Gastrocnemius medialis (tissue), 4 donors: ENCODE data around the gene IGF1R. TPM values are rescaled to one million over a fixed set of nuclear protein-coding genes. Genes with fewer than 3 reads are reported as not detected.

Experiments used
- ATAC-seq, 2 donors: fragments of 150-250 bp; one replicate each; pipeline ENCODE4 v1.9.1; 2016
- DNase-seq, 2 donors: peaks; one replicate each; pipeline ENCODE4 v3.0.0-alpha.2; 2019
- H3K27ac ChIP-seq, 4 donors: fragments of 200-600 bp; sonication (generic); 1 replicate in 1 of 4; 2 replicates in 3 of 4; pipeline ENCODE4 v1.5.1; 2016 to 2018; ENCODE audit warnings: mild to moderate bottlenecking in 2 of 4, moderate library complexity in 1 of 4
- H3K27me3 ChIP-seq, 3 donors: fragments of 200-600 bp; sonication (generic) in 2 of 3; 1 replicate in 1 of 3; 2 replicates in 2 of 3; pipeline versions ENCODE4 v1.5.1 to v1.6.0; 2016 to 2019; ENCODE audit warnings: mild to moderate bottlenecking in 1 of 3, moderate library complexity in 1 of 3
- H3K36me3 ChIP-seq, 2 donors: fragments of 200-600 bp; sonication (generic) in 1 of 2; one replicate each; pipeline ENCODE4 v1.5.1; 2017 to 2018
- H3K4me1 ChIP-seq, 2 donors: fragments of 200-600 bp; sonication (generic) in 1 of 2; one replicate each; pipeline ENCODE4 v1.5.1; 2016 to 2017; ENCODE audit warnings: mild to moderate bottlenecking in 2 of 2
- H3K4me3 ChIP-seq, 4 donors: fragments of 200-600 bp; sonication (generic) in 3 of 4; 1 replicate in 1 of 4; 2 replicates in 3 of 4; pipeline ENCODE4 v1.5.1; 2016 to 2019; ENCODE audit warnings: mild to moderate bottlenecking in 2 of 4
- H3K9me3 ChIP-seq, 3 donors: fragments of 200-600 bp; sonication (generic) in 2 of 3; 1 replicate in 1 of 3; 2 replicates in 2 of 3; pipeline ENCODE4 v1.5.1; 2016 to 2019
- POLR2A ChIP-seq, 2 donors: fragments of 450-650 bp; IDR thresholded peaks; one replicate each; pipeline ENCODE4 v1.6.1; 2017; ENCODE audit warnings: antibody characterized with exemption in 2 of 2, mild to moderate bottlenecking in 2 of 2, moderate library complexity in 2 of 2
- in situ Hi-C, 4 donors: fragments of 200-750 bp; cut with MboI; loops; one replicate each; pipeline versions ENCODE4 v1.15.0 to v1.8.0; 2017; ENCODE audit warnings: low sequenced_read_pairs in 4 of 4
- intact Hi-C: fragments of 100-400 bp; cut with DNase I; formaldehyde crosslinking; loops from one replicate; pipeline ENCODE4 v1.15.1; 2023; ENCODE audit warnings: low total_unique reads
- total RNA-seq, 4 donors: library from RNA; depleted of rRNA; stranded (reverse); fragments of >200 nt; gene quantifications; one replicate each; pipeline versions ENCODE4 v1.1.0 to v1.2.3, GENCODE V29; 2016
- TF ChIP-seq, protein P1 (sequence below), 5 experiments: fragments of 450-650 bp in 3 of 5; fragments of 200-600 bp in 2 of 5; sonication (generic) in 2 of 5; IDR thresholded peaks in 4 of 5; conservative IDR thresholded peaks in 1 of 5; 1 replicate in 4 of 5; 2 replicates in 1 of 5; pipeline ENCODE4 v1.5.1; 2016 to 2019; ENCODE audit warnings: antibody characterized with exemption in 5 of 5, mild to moderate bottlenecking in 3 of 5, moderate library complexity in 3 of 5

The IGF1R gene
- total RNA-seq, 4 donors from 2014 or later: 10.1 to 50.4 (median 12.3) TPM

DNA sequence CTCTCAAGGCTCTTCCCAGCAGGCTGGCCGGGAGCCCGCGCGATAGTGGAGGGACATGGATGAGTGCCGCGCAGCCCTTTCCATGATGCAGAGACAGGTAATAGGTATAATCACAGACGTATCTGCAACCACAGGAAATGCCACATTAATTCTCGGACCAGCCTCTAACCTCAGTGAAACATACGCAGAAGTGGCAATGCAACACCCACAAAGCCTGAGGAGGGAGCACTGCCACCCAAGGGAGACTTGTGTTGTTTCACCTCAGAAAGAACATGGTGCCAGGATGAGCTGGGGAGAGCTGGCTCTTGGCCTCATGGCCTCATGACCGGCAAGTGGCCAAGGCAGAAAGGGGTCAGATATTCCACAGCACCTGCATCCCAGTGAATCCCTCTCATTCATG is 320.2 kb downstream of the IGF1R start:
- H3K27me3 ChIP-seq: no peaks in the 10 kb centered on the region
- H3K4me1 ChIP-seq: peaks cover 9 to 16% of the 10 kb centered on the region in 2 donors
- ATAC-seq: no peak
- H3K4me3 ChIP-seq: no peak overlapping the region
- TF ChIP-seq POLR2A (IDR thresholded peaks at IDR 0.05): no peak
- TF ChIP-seq, protein P1, sequence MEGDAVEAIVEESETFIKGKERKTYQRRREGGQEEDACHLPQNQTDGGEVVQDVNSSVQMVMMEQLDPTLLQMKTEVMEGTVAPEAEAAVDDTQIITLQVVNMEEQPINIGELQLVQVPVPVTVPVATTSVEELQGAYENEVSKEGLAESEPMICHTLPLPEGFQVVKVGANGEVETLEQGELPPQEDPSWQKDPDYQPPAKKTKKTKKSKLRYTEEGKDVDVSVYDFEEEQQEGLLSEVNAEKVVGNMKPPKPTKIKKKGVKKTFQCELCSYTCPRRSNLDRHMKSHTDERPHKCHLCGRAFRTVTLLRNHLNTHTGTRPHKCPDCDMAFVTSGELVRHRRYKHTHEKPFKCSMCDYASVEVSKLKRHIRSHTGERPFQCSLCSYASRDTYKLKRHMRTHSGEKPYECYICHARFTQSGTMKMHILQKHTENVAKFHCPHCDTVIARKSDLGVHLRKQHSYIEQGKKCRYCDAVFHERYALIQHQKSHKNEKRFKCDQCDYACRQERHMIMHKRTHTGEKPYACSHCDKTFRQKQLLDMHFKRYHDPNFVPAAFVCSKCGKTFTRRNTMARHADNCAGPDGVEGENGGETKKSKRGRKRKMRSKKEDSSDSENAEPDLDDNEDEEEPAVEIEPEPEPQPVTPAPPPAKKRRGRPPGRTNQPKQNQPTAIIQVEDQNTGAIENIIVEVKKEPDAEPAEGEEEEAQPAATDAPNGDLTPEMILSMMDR (IDR thresholded peaks at IDR 0.05 in 4 of 5, conservative IDR thresholded peaks at IDR 0.05 in 1 of 5): no peak
- no peak overlapping the region for H3K27ac ChIP-seq
- in situ Hi-C loops: no loop called here
- intact Hi-C loops: no loop called here
- no peaks in the 10 kb centered on the region for H3K36me3 ChIP-seq
- no peak for DNase-seq
- H3K9me3 ChIP-seq: no peaks in the 10 kb centered on the region

DNA sequence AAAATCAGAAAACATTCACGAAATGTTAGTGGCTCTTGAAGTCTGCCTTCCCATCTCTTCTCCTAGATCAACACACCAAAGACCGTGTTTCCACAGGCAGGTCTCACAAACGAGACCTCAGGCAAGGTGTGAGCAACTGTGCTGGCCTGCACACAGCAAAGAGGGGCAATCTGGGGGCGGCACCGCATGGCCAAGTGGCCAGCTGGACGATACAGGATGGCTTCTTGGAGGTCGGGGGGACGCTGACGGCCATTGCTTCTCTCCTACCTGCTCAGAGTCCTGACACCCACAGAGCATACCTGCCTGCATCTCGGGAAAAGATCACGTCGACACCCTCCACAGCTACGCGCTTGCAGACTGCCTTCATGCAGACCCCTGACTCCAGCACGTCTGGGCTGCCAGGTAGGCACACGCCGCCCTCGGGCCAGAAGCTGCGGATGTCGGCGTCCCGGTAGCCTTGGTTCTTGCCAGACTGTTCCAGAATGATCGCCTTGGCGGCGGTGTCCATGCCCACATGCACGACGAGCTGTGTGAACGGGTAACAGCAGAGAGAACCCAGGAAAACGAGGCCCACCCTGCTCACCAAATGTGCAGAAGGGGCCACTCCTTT is 320.9 kb downstream of the IGF1R start:
- Histone ChIP-seq H3K4me3 (no peak overlapping the region), H3K9me3 (no peaks in the 10 kb centered on the region), H3K27me3 (no peaks in the 10 kb centered on the region), H3K27ac (no peak overlapping the region), H3K36me3 (no peaks in the 10 kb centered on the region), H3K4me1 (peaks cover 9 to 13% of the 10 kb centered on the region in 2 donors)
- DNase-seq: no peak
- intact Hi-C loops: no loop called here
- TF ChIP-seq POLR2A (IDR thresholded peaks at IDR 0.05): no peak
- TF ChIP-seq, protein P1 (IDR thresholded peaks at IDR 0.05 in 4 of 5, conservative IDR thresholded peaks at IDR 0.05 in 1 of 5): no peak
- in situ Hi-C loops: no loop called here
- ATAC-seq: no peak

- intact Hi-C loops: no loop called here
These were observed 322.5 kb downstream of the IGF1R start for GRCh38 chr15:98970799-98971198.

DNA sequence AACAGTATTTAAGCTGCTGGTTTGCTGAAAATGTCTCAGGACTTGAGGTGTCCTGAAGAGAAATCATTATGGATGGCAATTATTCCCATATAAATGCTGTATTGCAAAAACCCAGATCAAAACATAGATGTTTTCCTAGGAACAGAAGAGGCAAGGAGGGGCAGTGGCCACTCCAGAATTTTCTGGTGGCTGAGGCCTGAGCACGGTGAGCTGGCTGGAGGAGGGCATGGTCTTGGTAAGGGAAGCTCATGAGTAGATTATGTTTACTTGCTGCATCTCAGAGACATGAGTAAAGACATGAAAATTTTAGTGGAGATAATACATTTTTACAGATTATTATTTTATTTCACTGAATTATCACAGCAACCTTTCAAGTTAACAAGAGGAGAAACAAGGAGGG is 328.2 kb downstream of the IGF1R start:
- Histone ChIP-seq H3K4me3 (no peak overlapping the region), H3K27ac (no peak overlapping the region), H3K36me3 (no peaks in the 10 kb centered on the region), H3K4me1 (peaks cover 5 to 11% of the 10 kb centered on the region in 2 donors), H3K9me3 (no peaks in the 10 kb centered on the region), H3K27me3 (no peaks in the 10 kb centered on the region)
- in situ Hi-C loops (no loop called here), intact Hi-C loops (no loop called here)
- no peak for DNase-seq
- no peak for ATAC-seq
- TF ChIP-seq POLR2A (IDR thresholded peaks at IDR 0.05): no peak
- TF ChIP-seq, protein P1 (IDR thresholded peaks at IDR 0.05 in 4 of 5, conservative IDR thresholded peaks at IDR 0.05 in 1 of 5): no peak

More at GRCh38 chr15:98970799-98971198, 322.5 kb downstream of the IGF1R start:
- no peak for DNase-seq
- TF ChIP-seq, protein P1 (IDR thresholded peaks at IDR 0.05 in 4 of 5, conservative IDR thresholded peaks at IDR 0.05 in 1 of 5): no peak
- TF ChIP-seq POLR2A (IDR thresholded peaks at IDR 0.05): no peak
- Histone ChIP-seq H3K4me3 (no peak overlapping the region), H3K27ac (no peak overlapping the region), H3K27me3 (no peaks in the 10 kb centered on the region), H3K4me1 (peaks cover 0 to 4% of the 10 kb centered on the region in 2 donors), H3K36me3 (no peaks in the 10 kb centered on the region), H3K9me3 (no peaks in the 10 kb centered on the region)
- no peak for ATAC-seq
- in situ Hi-C loops: no loop called here

- TF ChIP-seq POLR2A (IDR thresholded peaks at IDR 0.05): no peak
- TF ChIP-seq, protein P1 (IDR thresholded peaks at IDR 0.05 in 4 of 5, conservative IDR thresholded peaks at IDR 0.05 in 1 of 5): no peak
- no peak for ATAC-seq
- H3K27me3 ChIP-seq: no peaks in the 10 kb centered on the region
- H3K27ac ChIP-seq: no peak overlapping the region
- no peaks in the 10 kb centered on the region for H3K36me3 ChIP-seq
- peaks cover 13 to 17% of the 10 kb centered on the region in 2 donors for H3K4me1 ChIP-seq
- in situ Hi-C loops (no loop called here), intact Hi-C loops (no loop called here)
- H3K9me3 ChIP-seq: no peaks in the 10 kb centered on the region
- DNase-seq: no peak
- no peak overlapping the region for H3K4me3 ChIP-seq
These were observed 329.1 kb downstream of the IGF1R start for GRCh38 chr15:98977441-98977840.
